ENCODE results near the gene EPB41L4B.
"Not testable (repeated sequence)": the region's sequence is repeated elsewhere in the genome, so short reads cannot be mapped to it uniquely, and the experiment has no call there.

Gene EPB41L4B

GRCh38 chr9:109126671-109127070 is 194.2 kb downstream of the EPB41L4B start:
- not testable (repeated sequence) for DNase-seq (ENCODE audit: low read depth in 4 of 4, low spot score in 1 of 4)

- DNase-seq (ENCODE audit: low read depth in 4 of 4, low spot score in 1 of 4) = no peak
Measured at GRCh38 chr9:109124121-109124520, 196.7 kb downstream of the EPB41L4B start.

GRCh38 chr9:109122726-109123621 is 197.9 kb downstream of the EPB41L4B start:
- DNase-seq (ENCODE audit: low read depth in 4 of 4, low spot score in 1 of 4) = no peak
